ENCODE measurements around the gene THOC6. TPM values are rescaled to one million over a fixed set of nuclear protein-coding genes. Genes with fewer than 3 reads are reported as not detected.
"Not testable (repeated sequence)": the region's sequence is repeated elsewhere in the genome, so short reads cannot be mapped to it uniquely, and the experiment has no call there.

Gene THOC6
- total and polyA plus RNA-seq, 9 donors = 3.5 to 21.0 (median 15.2) TPM

- TF ChIP-seq EP300 (IDR thresholded peaks at IDR 0.05) (no peak), CTCF (IDR thresholded peaks at IDR 0.05) (no peak), POLR2A (IDR thresholded peaks at IDR 0.05) (no peak)
- Histone ChIP-seq H3K4me3 (no peak overlapping the region), H3K9me3 (no peaks in the 10 kb centered on the region), H3K36me3 (no peaks in the 10 kb centered on the region), H3K4me1 (ENCODE audit: insufficient read depth) (peaks cover 10% of the 10 kb centered on the region), H3K27me3 (no peaks in the 10 kb centered on the region), H3K27ac (no peak overlapping the region)
- 86 to 89% (median 87%) methylated on average over 7 of the region's 7 CpGs for WGBS, 3 donors
- intact Hi-C loops (cut with DNase I) = no loop called here
- no peak for DNase-seq
Measured at GRCh38 chr16:3066440-3066748, 42.6 kb downstream of the THOC6 start.

DNA sequence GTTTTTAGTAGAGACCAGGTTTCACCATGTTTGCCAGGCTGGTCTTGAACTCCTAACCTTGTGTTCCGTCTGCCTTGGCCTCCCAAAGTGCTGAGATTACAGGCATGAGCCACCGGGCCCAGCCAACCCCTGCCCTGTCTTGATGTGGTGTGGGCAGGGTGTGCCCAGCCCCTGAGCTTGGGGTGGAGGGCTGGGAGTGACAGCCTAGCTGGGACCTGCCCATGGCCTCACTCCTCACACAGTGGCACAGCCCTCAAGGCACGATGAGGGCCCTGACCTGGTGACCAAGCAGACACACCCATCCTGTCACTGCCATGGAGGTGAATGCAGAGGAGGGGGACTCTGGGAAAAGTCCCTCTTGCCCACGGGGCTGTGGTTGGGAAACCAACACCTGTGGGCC lies 44.7 kb downstream of the THOC6 start:
- Histone ChIP-seq H3K4me3 (no peak overlapping the region), H3K27ac (no peak overlapping the region), H3K4me1 (ENCODE audit: insufficient read depth) (peaks cover 10% of the 10 kb centered on the region), H3K36me3 (no peaks in the 10 kb centered on the region), H3K27me3 (no peaks in the 10 kb centered on the region), H3K9me3 (no peaks in the 10 kb centered on the region)
- no peak for DNase-seq
- intact Hi-C loops (cut with DNase I) = no loop called here
- TF ChIP-seq EP300 (IDR thresholded peaks at IDR 0.05) (no peak), CTCF (IDR thresholded peaks at IDR 0.05) (no peak), POLR2A (IDR thresholded peaks at IDR 0.05) (no peak)
- WGBS, 3 donors = 59 to 80% (median 64%) methylated on average over 4 of the region's 4 CpGs

DNA sequence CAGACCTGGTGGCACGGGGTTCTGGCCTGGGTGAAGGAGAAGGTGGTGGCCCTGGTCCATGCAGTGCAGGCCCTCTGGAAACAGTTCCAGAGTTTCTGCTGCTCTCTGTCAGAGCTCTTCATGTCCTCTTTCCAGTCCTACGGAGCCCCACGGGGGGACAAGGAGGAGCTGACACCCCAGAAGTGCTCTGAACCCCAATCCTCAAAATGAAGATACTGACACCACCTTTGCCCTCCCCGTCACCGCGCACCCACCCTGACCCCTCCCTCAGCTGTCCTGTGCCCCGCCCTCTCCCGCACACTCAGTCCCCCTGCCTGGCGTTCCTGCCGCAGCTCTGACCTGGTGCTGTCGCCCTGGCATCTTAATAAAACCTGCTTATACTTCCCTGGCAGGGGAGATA lies 45.3 kb downstream of the THOC6 start:
- H3K4me3 ChIP-seq; H3K27ac ChIP-seq; H3K4me1 ChIP-seq (ENCODE audit: insufficient read depth); H3K36me3 ChIP-seq; H3K9me3 ChIP-seq; intact Hi-C loops (cut with DNase I); H3K27me3 ChIP-seq; DNase-seq: not testable (repeated sequence)
- WGBS, 3 donors = 83 to 88% (median 85%) methylated on average over 10 of the region's 11 CpGs

DNA sequence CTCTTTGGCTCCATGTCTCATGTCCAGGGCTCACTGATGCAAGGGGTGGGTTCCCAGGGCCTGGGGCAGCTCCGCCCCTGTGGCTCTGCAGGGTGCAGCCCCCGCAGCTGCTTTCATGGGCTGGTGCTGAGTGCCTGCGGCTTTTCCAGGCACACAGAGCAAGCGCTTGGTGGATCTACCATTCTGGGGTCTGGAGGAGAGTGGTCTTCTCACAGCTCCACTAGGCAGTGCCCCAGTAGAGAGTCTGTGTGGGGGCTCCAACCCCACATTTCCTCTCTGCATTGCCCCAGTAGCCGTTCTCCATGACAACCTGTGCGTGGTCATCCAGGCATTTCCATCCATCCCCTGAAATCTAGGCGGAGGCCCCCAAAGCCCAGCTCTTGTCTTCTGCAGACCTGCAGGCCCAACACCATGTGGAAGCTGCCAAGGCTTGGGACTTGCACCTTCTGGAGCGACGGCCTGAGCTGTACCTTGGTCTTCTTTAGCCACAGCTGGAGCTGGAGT lies 46.8 kb downstream of the THOC6 start:
- Histone ChIP-seq H3K27ac (no peak overlapping the region), H3K4me3 (no peak overlapping the region), H3K36me3 (no peaks in the 10 kb centered on the region), H3K27me3 (no peaks in the 10 kb centered on the region), H3K9me3 (no peaks in the 10 kb centered on the region), H3K4me1 (ENCODE audit: insufficient read depth) (peaks cover 2% of the 10 kb centered on the region)
- intact Hi-C loops (cut with DNase I) = no loop called here
- WGBS, 3 donors = 79 to 89% (median 82%) methylated on average over 9 of the region's 9 CpGs
- TF ChIP-seq EP300 (IDR thresholded peaks at IDR 0.05) = no peak
- TF ChIP-seq CTCF (IDR thresholded peaks at IDR 0.05) = no peak
- no peak for TF ChIP-seq POLR2A (IDR thresholded peaks at IDR 0.05)
- DNase-seq = no peak

GRCh38 chr16:3071655-3072054 lies 47.8 kb downstream of the THOC6 start:
- Histone ChIP-seq H3K9me3 (no peaks in the 10 kb centered on the region), H3K27ac (no peak overlapping the region), H3K4me3 (no peak overlapping the region), H3K27me3 (no peaks in the 10 kb centered on the region), H3K4me1 (ENCODE audit: insufficient read depth) (no peaks in the 10 kb centered on the region), H3K36me3 (no peaks in the 10 kb centered on the region)
- TF ChIP-seq EP300 (IDR thresholded peaks at IDR 0.05) (no peak), POLR2A (IDR thresholded peaks at IDR 0.05) (no peak), CTCF (IDR thresholded peaks at IDR 0.05) (no peak)
- DNase-seq = no peak
- 78 to 91% (median 85%) methylated on average over 7 of the region's 7 CpGs for WGBS, 3 donors
- intact Hi-C loops (cut with DNase I) = no loop called here

DNA sequence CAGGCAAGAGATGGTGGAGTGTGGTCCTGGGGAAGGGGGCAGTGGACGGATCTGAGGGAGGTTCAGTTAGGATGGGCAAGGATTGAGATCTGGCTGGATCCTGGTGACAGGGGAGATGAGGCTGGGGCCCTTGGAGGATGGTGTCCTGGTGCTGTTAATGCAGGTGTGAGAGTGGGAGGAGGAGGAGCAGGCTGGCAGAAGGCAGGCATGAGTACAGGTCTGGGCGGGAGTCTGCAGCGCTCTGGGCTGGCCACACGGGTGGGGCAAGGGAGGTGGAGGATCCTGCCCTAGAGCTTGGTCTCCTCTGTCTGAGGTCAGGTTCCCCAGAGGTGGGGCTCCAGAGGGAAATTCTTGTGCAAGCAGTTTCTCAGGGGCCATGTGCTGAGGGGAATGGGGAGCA lies 48.3 kb downstream of the THOC6 start:
- H3K4me3 ChIP-seq; DNase-seq; H3K27me3 ChIP-seq; H3K4me1 ChIP-seq (ENCODE audit: insufficient read depth); intact Hi-C loops (cut with DNase I); H3K9me3 ChIP-seq; H3K27ac ChIP-seq; H3K36me3 ChIP-seq: not testable (repeated sequence)
- 64 to 77% (median 73%) methylated on average over 3 to 4 of the region's 4 CpGs for WGBS, 3 donors

DNA sequence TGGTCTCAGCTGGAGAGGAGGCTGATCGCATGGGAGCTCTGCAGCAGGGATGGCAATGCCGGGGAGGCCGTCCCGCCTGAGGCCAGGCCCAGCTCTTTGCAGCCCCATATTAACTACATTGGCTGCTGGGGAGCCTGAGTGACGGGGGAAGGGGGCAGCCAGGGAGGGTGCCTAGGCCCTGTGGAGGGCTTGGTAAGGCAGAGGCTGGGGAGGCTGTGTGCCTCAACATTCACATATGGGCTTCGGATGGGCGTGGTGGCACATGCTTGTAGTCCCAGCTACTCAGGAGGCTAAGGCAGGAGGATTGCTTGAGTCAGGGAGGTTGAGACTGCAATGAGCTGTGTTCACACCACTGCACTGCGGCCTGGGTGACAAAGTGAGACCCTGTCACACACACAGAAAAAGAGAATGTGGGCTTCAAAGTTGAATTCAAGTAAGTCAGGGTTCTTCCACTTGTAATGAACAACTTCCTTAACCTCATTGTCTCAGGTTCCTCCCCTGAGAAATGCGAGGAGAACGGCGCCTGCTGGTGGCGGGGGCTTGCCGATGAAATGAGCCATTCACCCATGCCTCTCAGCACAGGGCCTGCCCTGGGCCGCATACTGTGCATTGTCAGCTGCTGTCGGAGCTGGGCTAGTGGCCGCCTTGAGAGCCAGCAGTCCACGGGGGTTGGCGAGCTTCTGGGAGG lies 48.9 kb downstream of the THOC6 start:
- DNase-seq; H3K4me3 ChIP-seq; H3K36me3 ChIP-seq; intact Hi-C loops (cut with DNase I); H3K27ac ChIP-seq; H3K27me3 ChIP-seq; H3K4me1 ChIP-seq (ENCODE audit: insufficient read depth); H3K9me3 ChIP-seq: not testable (repeated sequence)
- 84 to 86% (median 85%) methylated on average over 8 to 16 of the region's 18 CpGs for WGBS, 3 donors

Measured in ovary (tissue), 9 donors.